GM21526 (cell line): ENCODE data around the gene SWT1.
"Not testable (repeated sequence)": the region's sequence is repeated elsewhere in the genome, so short reads cannot be mapped to it uniquely, and the experiment has no call there.

Experiments
- ATAC-seq: cut with Tn5 transposase; IDR thresholded peaks from one replicate; pipeline ENCODE4 v1.9.1; 2021; ENCODE audit warnings: moderate library complexity; ENCODE audit not compliant: unreplicated experiment, low FRiP score

The SWT1 gene

DNA sequence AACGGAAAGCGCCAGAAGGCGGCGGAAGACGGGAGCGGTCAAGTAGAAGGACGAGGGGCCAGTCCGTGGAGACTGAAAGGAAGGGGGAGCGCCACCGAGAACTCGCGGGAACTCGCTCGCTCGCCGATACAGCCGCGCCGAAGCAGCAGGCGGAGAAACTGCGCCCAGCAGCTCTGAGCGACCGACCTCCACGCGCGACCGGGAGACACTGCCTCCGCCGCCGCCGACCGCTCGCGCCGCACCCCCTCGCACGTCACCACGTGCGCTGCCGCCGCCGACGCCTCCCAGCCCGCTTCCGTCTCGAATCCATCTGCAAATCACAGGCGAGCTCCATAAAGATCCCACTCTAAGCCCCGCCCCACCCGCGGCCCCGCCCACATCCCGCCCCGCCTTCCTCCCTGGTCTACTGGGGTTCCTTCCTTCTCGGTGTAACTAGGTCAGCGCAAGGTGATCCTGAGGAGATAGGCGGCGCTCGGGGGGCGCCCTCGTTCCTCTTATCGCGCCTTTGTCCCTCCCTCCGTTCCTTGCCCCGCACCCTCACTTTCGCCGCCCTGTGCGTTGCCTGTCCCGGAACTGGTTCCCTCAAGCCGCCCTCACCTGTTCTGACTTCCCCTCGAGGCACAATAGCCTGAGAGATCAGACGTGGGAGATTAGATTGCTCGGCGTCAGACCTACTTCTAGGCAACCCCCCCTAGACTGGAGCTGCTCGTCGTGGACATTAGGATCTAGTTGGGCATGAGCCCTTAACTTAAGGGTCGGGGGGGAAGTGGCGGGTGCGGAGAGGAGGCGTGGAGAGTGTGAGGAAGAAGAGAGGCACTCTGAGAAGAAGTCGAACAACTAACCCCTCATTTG lies 160.3 kb downstream of the SWT1 start, which contains the start of gene IVNS1ABP:
Gene IVNS1ABP, minus strand, starts transcription at position 210 of the 852 bp plus-strand sequence. CDS start 7,750 bp downstream, outside the sequence.
- peak; percentile 75 for ATAC-seq

DNA sequence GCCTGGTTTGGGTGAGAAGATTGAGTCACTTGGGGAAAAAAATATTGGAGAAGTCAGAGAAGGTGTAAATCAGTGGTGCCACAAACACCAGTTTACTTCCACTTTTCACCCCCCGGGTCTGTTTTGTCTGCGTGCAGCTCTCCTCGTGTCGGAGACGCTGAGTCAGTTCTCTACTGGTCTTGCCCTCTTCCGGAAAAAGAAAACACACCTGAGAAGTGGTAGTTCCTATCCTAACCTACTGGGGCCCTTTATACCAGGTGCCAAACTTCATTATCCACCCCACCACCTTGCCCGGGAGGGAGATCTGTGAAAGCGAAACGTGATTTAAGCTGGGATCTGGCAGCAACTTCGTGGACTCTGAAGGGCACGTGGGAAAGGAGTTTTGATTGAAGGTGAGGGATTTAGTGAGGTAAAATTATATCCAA lies 160.9 kb downstream of the SWT1 start:
- peak; percentile 42 for ATAC-seq

DNA sequence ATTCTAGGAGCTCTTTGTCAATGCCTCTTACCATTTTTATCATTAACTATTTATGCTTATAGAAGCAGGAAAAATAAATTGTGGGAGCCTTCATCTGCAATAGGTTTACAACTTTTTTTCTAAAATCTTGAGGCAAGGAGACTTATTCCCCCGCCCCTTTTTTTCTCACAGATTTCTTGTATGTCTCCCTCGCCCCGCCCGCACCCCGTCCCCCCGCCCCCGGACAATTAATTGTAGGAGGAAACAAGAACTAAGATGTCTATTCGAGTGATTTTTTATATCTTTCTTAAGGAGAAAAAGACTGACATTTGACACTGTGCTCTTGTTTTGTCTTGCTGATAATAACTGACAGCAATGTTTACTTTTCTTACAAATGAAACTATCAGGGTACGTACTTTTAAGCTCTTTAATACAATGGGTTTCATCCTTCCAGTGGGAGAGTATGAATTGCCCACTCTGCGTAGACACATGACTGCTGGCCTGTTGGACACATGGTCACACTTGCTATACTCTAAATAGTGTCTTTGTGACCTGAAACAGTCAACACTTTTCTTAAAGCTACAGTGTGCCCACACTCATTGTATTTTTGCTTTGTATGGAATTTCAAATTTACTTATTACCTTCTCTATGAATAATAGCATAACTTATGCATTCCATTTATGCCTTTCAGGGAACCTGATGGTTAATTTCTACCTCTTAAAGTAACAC lies 161.6 kb downstream of the SWT1 start:
- no peak for ATAC-seq

DNA sequence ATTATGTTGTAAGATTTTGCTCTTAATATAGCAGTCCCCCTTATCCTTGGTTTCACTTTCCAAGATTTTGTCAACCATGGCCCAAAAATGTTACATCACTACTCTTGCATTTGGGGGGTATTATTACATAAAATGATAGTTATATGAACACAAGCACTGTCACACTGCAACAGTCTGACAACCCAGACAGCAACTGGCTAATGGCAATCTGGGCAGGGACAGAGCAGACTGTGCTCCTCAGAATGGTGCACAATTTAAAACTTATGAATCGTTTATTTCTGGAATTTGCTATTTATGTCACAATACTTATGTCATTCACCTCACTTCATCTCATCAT lies 162.1 kb downstream of the SWT1 start:
- no peak for ATAC-seq

DNA sequence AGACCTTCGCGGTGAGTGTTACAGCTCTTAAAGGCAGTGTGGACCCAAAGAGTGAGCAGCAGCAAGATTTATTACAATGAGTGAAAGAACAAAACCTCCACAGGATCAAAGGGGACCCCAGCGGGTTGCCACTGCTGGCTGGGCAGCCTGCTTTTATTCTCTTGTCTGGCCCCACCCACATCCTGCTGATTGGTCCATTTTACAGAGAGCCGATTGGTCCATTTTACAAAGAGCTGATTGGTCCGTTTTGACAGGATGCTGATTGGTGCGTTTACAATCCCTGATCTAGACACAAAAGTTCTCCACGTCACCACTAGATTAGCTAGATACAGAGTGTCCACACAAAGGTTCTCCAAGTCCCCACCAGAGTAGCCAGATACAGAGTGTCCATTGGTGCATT lies 164.1 kb downstream of the SWT1 start:
- not testable (repeated sequence) for ATAC-seq

DNA sequence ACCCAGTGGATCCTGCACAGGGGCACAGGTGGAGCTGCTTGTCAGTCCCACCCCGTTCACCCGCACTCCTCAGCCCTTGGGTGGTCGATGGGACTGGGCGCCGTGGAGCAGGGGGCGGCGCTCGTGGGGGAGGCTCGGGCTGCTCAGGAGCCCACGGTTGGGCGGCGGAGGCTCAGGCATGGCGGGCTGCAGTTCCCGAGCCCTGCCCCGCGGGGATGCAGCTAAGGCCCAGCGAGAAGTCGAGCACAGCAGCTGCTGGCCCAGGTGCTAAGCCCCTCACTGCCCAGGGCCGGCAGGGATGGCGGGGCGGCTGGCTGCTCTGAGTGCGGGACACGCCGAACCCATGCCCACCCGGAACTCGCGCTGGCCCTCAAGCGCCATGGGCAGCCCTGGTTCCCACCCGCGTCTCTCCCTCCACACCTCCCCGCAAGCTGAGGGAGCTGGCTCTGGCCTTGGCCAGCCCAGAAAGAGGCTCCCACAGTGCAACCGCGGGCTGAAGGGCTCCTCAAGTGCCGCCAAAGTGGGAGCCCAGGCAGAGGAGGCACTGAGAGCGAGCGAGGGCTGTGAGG lies 164.8 kb downstream of the SWT1 start:
- ATAC-seq = not testable (repeated sequence)

DNA sequence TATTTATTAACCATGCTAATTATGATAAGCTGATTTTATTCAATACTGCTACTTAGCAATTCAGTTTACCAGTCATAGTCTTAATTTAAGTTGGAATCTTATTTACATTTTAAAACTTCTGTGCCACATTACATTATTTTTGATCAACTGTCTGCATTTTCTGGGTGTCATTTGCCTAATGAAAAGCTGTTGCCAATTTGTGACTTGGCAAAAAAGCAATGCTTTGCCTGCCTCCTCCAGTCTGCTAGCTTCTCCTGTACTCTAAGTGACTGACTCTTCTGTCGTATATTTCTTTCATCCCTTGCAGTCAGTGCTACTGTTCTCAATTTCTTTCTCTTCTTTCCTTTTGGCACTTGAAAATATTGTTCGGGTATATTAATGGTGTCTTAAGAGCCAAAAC lies 165.7 kb downstream of the SWT1 start:
- ATAC-seq = no peak

DNA sequence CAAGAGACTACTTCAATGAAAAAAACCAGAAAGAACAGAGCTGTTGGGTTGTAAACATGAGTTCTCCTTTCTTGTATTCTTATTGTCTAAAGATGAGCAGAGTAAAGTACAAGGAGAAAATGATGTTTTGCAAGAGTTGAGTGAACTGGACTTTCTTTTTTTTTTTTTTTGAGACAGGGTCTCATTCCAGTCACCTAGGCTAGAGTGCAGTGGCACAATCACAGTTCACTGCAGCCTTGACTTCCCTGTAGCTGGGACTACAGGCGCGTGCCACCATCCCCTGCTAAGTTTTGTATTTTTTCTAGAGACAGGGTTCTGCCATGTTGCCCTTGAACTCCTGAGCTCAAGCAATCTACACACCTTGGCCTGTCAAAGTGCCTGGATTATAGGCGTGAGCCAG lies 167.2 kb downstream of the SWT1 start:
- no peak for ATAC-seq

DNA sequence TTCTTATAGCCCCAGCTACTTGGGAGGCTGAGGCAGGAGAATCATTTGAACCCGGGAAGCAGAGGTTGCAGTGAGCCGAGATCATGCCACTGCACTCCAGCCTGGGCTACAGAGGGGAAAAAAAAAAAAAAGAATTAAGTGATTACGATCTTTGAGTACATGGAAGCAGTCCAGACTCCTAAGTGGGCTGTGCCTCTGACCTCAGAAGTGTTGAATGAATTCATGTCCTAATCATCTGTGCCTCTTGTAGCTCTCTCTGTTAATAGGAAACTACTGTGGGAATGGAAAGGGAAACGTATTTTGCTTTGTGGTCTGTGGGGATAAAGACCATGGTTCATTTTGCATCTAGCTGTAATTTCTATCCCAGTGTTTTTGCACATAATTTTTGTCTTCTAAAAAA lies 168.4 kb downstream of the SWT1 start:
- no peak for ATAC-seq

DNA sequence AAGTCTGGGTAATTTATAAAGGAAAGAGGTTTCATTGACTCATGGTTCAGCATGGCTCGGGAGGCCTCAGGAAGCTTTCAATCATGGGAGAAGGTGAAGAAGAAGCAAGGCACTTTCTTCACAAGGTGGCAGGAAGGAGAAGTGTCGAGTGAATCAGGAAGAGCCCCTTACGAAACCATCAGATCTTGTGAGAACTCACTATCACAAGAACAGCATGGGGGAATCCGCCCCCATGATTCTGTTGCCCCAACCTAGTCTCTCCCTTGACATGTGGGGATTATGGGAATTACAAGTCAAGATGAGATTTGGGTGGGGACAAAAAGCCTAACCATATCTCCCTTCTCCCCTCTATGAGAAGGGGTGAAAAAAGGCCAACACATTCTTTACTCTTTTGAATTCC lies 171.3 kb downstream of the SWT1 start:
- no peak for ATAC-seq

DNA sequence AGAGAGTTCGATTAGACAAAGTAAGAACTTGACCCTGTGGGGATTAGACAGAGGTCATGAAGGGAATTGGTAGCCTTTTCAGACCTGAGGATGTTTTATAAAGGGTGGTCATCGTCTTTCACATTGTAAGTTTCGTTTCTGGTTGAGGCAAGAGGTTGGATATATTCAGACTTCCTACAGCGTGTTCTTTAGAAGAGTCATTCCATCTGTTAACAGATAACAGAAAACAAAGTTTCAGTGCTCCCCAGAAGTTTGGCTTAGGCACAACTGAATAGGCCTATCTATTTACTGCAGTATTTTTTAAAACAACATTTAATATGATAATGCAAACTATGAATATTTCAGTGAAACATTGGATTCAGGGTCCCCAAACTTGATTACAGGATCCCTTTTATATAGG lies 177.2 kb downstream of the SWT1 start:
- ATAC-seq = no peak

DNA sequence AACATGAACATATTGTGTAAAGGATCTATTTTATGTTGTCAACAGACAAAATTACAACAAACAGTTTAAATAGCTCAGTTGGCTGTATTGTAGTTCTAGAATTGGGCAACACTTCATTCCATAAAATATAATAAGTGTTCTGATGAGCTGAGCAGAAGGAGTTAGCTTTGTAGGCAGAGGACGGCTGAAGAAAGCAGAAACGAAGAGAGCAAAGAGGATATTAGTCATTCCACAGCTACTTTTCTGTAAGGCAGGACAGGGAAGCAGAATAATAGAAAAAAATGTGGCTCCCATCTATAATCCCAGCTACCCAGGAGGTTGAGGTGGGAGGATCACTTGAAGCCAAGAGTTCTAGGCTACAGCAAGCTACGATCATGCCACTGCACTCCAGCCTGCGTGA lies 180.3 kb downstream of the SWT1 start:
- no peak for ATAC-seq

DNA sequence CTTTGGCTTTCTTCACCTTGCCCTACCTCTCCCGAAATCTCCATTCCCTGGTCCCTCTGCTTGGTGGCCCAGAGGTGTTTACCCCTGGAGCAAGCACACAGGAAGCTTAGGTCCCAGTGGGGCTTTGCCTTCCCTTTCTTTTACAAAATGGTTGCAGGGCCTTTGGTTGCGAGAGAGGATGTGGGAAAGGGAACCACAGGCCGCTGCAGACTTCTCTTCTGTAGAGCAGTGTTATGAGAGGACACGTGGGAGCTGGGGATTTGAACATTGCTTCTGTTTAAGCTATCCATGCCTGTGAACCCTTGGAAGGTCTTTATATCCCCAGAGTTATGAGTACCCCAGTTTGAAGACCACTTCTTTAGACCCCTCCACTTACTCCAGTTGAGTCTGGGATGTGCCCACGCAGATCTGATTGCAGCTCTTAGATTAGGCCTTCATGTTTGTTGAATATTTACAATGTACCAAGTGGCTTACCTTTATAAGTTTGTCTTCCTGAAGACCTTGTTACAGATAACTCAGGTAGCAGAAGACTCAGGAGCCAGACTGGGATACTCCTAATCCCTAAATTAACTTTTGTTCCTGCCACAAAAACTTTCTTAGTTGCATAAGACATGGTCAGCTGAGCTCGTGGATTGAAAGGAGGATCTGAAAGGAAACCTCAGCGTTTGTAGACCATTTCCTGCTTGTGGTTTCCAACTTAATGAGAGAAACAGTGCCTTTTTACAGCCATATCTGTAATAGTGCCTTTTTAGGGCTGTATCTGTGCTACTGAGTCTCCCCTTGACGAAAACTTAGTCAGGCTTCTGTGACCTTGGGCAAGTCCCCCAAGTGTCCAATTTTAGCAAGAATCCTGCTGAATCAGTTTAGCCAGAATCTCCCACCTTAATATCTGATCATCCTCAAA lies 182.0 kb downstream of the SWT1 start:
- peak; percentile 99 for ATAC-seq

DNA sequence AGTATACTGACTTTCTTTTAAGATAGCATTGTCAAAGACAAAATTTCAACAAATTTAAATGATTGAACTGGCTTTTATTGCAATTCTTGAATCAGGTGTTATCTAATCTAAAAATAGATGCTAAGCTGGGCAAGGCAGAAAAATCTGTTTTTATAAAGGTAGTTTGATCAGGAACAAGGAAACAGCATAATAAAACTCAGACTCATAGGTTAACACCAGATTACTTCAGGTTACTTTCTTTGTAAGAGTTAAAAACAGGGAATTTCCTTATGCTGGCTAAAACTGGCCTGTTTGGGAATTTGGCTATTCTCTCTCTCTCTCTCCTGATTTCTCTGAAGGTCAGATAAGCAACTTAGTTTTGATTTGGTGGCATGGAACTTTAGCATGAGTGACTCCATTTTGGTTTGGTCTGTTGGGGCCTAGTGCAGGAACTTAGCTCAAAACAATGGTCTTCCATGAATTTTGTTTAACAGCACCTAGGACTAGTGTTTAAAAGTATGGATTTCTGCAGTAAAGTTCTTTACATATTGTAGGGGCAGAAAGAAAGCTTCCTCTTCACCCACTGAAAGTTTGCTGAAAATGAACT lies 184.3 kb downstream of the SWT1 start:
- ATAC-seq = no peak
